SK-N-MC (cell line): ENCODE measurements around the gene CCDC134.

Experiments
- EZH2 ChIP-seq: fragments of 200-600 bp; sonication (generic); IDR thresholded peaks from one replicate; pipeline ENCODE4 v1.6.1; 2017; ENCODE audit warnings: antibody characterized with exemption
- FOXP2 ChIP-seq: optimal IDR thresholded peaks from 2 replicates; pipeline ENCODE3; 2011; ENCODE audit warnings: mild to moderate bottlenecking, moderate library complexity; ENCODE audit not compliant: insufficient read depth; ENCODE audit errors: extremely low read length, control extremely low read depth
- POLR2AphosphoS5 ChIP-seq: IDR thresholded peaks from 2 replicates; pipeline ENCODE4 v1.6.1; 2012; ENCODE audit warnings: mild to moderate bottlenecking, low read depth, low read length, borderline replicate concordance

GRCh38 chr22:41823797-41824196 is 23.3 kb downstream of the CCDC134 start:
- TF ChIP-seq POLR2AphosphoS5, result no peak
- no peak for TF ChIP-seq EZH2
- no peak for TF ChIP-seq FOXP2
